ENCODE results near the gene DEFB114.

GRCh38 chr6:49929340-49929739 lies 34.6 kb downstream of the DEFB114 start:
- TF ChIP-seq, protein P1, sequence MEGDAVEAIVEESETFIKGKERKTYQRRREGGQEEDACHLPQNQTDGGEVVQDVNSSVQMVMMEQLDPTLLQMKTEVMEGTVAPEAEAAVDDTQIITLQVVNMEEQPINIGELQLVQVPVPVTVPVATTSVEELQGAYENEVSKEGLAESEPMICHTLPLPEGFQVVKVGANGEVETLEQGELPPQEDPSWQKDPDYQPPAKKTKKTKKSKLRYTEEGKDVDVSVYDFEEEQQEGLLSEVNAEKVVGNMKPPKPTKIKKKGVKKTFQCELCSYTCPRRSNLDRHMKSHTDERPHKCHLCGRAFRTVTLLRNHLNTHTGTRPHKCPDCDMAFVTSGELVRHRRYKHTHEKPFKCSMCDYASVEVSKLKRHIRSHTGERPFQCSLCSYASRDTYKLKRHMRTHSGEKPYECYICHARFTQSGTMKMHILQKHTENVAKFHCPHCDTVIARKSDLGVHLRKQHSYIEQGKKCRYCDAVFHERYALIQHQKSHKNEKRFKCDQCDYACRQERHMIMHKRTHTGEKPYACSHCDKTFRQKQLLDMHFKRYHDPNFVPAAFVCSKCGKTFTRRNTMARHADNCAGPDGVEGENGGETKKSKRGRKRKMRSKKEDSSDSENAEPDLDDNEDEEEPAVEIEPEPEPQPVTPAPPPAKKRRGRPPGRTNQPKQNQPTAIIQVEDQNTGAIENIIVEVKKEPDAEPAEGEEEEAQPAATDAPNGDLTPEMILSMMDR (tag by site-specific recombination; IDR thresholded peaks at IDR 0.05) = no peak
- TF ChIP-seq ZNF629 (tag by site-specific recombination; IDR thresholded peaks at IDR 0.05) (no peak), YY1 (tag by site-specific recombination; IDR thresholded peaks at IDR 0.05) (no peak), ZNF792 (tag by site-specific recombination; IDR thresholded peaks at IDR 0.05) (no peak), REPIN1 (tag by site-specific recombination; IDR thresholded peaks at IDR 0.05; ENCODE audit: low read depth) (no peak), ZBTB21 (tag by site-specific recombination; IDR thresholded peaks at IDR 0.05) (no peak), ZBTB20 (tag by site-specific recombination; IDR thresholded peaks at IDR 0.05) (no peak), BCL11A (tag by site-specific recombination; IDR thresholded peaks at IDR 0.05; ENCODE audit: low read depth) (no peak), ZNF362 (tag by site-specific recombination; IDR thresholded peaks at IDR 0.05) (no peak)
